LNCAP (cell line): ENCODE results near the gene WASF1.

ENCODE experiments used
- CTCF ChIP-seq: fragments of 450-650 bp; IDR thresholded peaks from 2 replicates; pipeline ENCODE4 v1.5.1; 2017; ENCODE audit warnings: mild to moderate bottlenecking

Gene WASF1

GRCh38 chr6:110207652-110208051 lies 28.2 kb upstream of the WASF1 start:
- TF ChIP-seq CTCF = no peak

- no peak for TF ChIP-seq CTCF
These were observed 21.8 kb upstream of the WASF1 start for GRCh38 chr6:110201151-110201884.

- no peak for TF ChIP-seq CTCF
These were observed 19.1 kb upstream of the WASF1 start for GRCh38 chr6:110198561-110198960.

GRCh38 chr6:110196874-110197273 lies 17.4 kb upstream of the WASF1 start:
- TF ChIP-seq CTCF = no peak

- TF ChIP-seq CTCF = no peak
These were observed 16.2 kb upstream of the WASF1 start for GRCh38 chr6:110195639-110196038.

- TF ChIP-seq CTCF = no peak
These were observed 12.0 kb upstream of the WASF1 start for GRCh38 chr6:110191477-110191876.

GRCh38 chr6:110190726-110191125 lies 11.3 kb upstream of the WASF1 start:
- no peak for TF ChIP-seq CTCF

- TF ChIP-seq CTCF = no peak
These were observed 9.3 kb upstream of the WASF1 start for GRCh38 chr6:110188791-110189190.
